Measurements from ENCODE around the gene HLA-B.

DNA sequence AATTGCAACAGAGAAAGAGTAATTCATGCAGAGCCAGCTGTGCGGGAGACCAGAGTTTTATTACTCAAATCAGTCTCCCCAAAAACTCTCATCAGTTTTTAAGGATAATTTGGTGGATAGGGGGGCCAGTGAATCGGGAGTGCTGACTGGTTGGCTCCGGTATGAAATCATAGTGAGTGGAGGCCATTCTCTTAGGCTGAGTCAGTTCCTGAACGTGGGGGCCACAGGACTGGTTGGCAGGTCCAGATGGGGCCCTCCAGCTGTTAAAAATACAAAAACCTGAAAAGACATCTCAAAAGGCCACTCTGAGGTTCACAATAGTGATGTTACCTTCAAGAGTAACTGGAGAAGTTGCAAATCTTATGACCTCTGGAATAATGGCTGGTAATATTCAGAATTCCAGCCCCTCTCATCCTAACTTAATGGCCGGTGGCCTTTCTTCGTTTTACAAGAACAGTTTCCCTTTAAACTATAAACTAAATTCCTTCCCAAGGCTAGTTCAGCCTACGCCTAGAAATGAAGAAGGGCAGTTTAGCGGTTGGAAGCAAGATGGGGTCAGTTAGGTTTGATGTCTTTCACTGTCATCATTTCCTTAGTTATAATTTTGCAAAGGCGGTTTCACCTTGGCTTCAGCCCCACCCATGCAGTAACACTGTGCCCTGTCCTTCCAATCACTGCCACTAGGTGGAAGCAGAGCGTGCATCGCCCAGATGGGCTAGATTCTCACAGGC, 39.6 kb upstream of the HLA-B start:
- TF ChIP-seq, protein P1, sequence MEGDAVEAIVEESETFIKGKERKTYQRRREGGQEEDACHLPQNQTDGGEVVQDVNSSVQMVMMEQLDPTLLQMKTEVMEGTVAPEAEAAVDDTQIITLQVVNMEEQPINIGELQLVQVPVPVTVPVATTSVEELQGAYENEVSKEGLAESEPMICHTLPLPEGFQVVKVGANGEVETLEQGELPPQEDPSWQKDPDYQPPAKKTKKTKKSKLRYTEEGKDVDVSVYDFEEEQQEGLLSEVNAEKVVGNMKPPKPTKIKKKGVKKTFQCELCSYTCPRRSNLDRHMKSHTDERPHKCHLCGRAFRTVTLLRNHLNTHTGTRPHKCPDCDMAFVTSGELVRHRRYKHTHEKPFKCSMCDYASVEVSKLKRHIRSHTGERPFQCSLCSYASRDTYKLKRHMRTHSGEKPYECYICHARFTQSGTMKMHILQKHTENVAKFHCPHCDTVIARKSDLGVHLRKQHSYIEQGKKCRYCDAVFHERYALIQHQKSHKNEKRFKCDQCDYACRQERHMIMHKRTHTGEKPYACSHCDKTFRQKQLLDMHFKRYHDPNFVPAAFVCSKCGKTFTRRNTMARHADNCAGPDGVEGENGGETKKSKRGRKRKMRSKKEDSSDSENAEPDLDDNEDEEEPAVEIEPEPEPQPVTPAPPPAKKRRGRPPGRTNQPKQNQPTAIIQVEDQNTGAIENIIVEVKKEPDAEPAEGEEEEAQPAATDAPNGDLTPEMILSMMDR (IDR thresholded peaks at IDR 0.05) = peak; percentile 55
- TF ChIP-seq POLR2A (IDR thresholded peaks at IDR 0.05; ENCODE audit: low read length) (no peak), BHLHE40 (IDR thresholded peaks at IDR 0.05; ENCODE audit: low read depth, low read length) (no peak), MYC (IDR thresholded peaks at IDR 0.05; ENCODE audit: borderline replicate concordance, low read length) (no peak), RAD21 (conservative IDR thresholded peaks at IDR 0.05 in 1 of 2, IDR thresholded peaks at IDR 0.05 in 1 of 2) (peak; percentile 47 to 58; a peak in 4 of 5 replicates), USF2 (IDR thresholded peaks at IDR 0.05) (no peak), KDM1A (IDR thresholded peaks at IDR 0.05; ENCODE audit: low read depth) (no peak)

All from A549 (cell line).